GM18867 (cell line): ENCODE measurements around the gene KIF1C.

Source experiments
- ATAC-seq: cut with Tn5 transposase; IDR thresholded peaks from one replicate; pipeline ENCODE4 v1.9.1; 2021; ENCODE audit warnings: mild to moderate bottlenecking, moderate library complexity; ENCODE audit not compliant: unreplicated experiment

KIF1C gene

GRCh38 chr17:4968486-4969046 lies 29.2 kb upstream of the KIF1C start:
- ATAC-seq: no peak

GRCh38 chr17:4969047-4969550 lies 28.7 kb upstream of the KIF1C start:
- no peak for ATAC-seq

- no peak for ATAC-seq
These were observed 28.1 kb upstream of the KIF1C start for GRCh38 chr17:4969551-4970173.

GRCh38 chr17:4970273-4970672 lies 27.5 kb upstream of the KIF1C start:
- no peak for ATAC-seq

- ATAC-seq: no peak
These were observed 25.9 kb upstream of the KIF1C start for GRCh38 chr17:4971826-4972225.

- no peak for ATAC-seq
These were observed 25.4 kb upstream of the KIF1C start for GRCh38 chr17:4972322-4972721.

GRCh38 chr17:4972752-4973151 lies 25.0 kb upstream of the KIF1C start:
- ATAC-seq: no peak

- ATAC-seq: no peak
These were observed 24.3 kb upstream of the KIF1C start for GRCh38 chr17:4973256-4974114.

GRCh38 chr17:4974115-4974670 lies 23.6 kb upstream of the KIF1C start:
- no peak for ATAC-seq

GRCh38 chr17:4978726-4979125 lies 19.0 kb upstream of the KIF1C start:
- ATAC-seq: no peak

- ATAC-seq: no peak
These were observed 17.0 kb upstream of the KIF1C start for GRCh38 chr17:4980644-4981216.

GRCh38 chr17:4982305-4982704 lies 15.4 kb upstream of the KIF1C start:
- no peak for ATAC-seq

- no peak for ATAC-seq
These were observed 11.3 kb upstream of the KIF1C start for GRCh38 chr17:4986403-4986802.

GRCh38 chr17:4986951-4987766 lies 10.6 kb upstream of the KIF1C start, which contains the start of gene CAMTA2:
Gene CAMTA2 (minus strand): TSS chr17:4987675. CDS start chr17:4986222, 1,453 bp downstream.
- ATAC-seq: peak; percentile 79

- no peak for ATAC-seq
These were observed 9.8 kb upstream of the KIF1C start for GRCh38 chr17:4987767-4988567.

GRCh38 chr17:4994081-4994595 lies 3.6 kb upstream of the KIF1C start:
- no peak for ATAC-seq

GRCh38 chr17:4998027-4998731 lies 429 bp downstream of the KIF1C start:
- ATAC-seq: peak; percentile 12

- ATAC-seq: no peak
These were observed 1.1 kb downstream of the KIF1C start for GRCh38 chr17:4998732-4999429.
